GDM1 (cell line): ENCODE results near the gene FAIM2.

Experiments used
- DNase-seq: peaks from one replicate; lab custom pipeline; 2025; lab: John Stamatoyannopoulos, UW

FAIM2 gene

GRCh38 chr12:49824416-49824815 lies 79.3 kb downstream of the FAIM2 start:
- no peak for DNase-seq

- no peak for DNase-seq
Measured at GRCh38 chr12:49823951-49824350, 79.7 kb downstream of the FAIM2 start.

- DNase-seq, result no peak
Measured at GRCh38 chr12:49823350-49823749, 80.3 kb downstream of the FAIM2 start.

GRCh38 chr12:49821373-49822287 lies 82.1 kb downstream of the FAIM2 start:
- no peak for DNase-seq

- DNase-seq, result no peak
Measured at GRCh38 chr12:49819786-49820185, 83.9 kb downstream of the FAIM2 start.

- no peak for DNase-seq
Measured at GRCh38 chr12:49818241-49818895, 85.3 kb downstream of the FAIM2 start.
